HepG2 (cell line): ENCODE measurements around the gene AGO4. TPM values are rescaled to one million over a fixed set of nuclear protein-coding genes. Genes with fewer than 3 reads are reported as not detected.

ENCODE experiments used
- AKNA ChIP-seq: sonication (generic); formaldehyde crosslinking; IDR thresholded peaks from 2 replicates; pipeline ENCODE4 v1.4.0; 2020; ENCODE audit warnings: missing genetic modification reagents, borderline replicate concordance
- ARHGAP35 ChIP-seq: sonication (generic); formaldehyde crosslinking; IDR thresholded peaks from 2 replicates; pipeline ENCODE4 v1.9.0; 2022; ENCODE audit warnings: mild to moderate bottlenecking, inconsistent platforms, moderate library complexity, missing genetic modification reagents, borderline replicate concordance
- CHCHD3 ChIP-seq: sonication (generic); formaldehyde crosslinking; IDR thresholded peaks from 2 replicates; pipeline ENCODE4 v1.8.0; 2022; ENCODE audit warnings: mild to moderate bottlenecking, missing genetic modification reagents, moderate library complexity
- DMAP1 ChIP-seq: IDR thresholded peaks from 2 replicates; pipeline ENCODE4 v1.6.1; 2016
- EZH2 ChIP-seq: conservative IDR thresholded peaks from 2 replicates; pipeline ENCODE4 v1.6.1; 2012; ENCODE audit warnings: mild to moderate bottlenecking, low read depth, low read length, moderate library complexity
- GLMP ChIP-seq: sonication (generic); formaldehyde crosslinking; IDR thresholded peaks from 2 replicates; pipeline ENCODE4 v1.9.0; 2021; ENCODE audit warnings: missing genetic modification reagents, mild to moderate bottlenecking, borderline replicate concordance
- HES4 ChIP-seq: sonication (generic); formaldehyde crosslinking; IDR thresholded peaks from 2 replicates; pipeline ENCODE4 v1.9.0; 2021; ENCODE audit warnings: mild to moderate bottlenecking, missing genetic modification reagents, borderline replicate concordance
- HHEX ChIP-seq: IDR thresholded peaks from 2 replicates; pipeline ENCODE4 v1.6.1; 2016; ENCODE audit warnings: control low read depth
- KDM2A ChIP-seq: sonication (generic); formaldehyde crosslinking; IDR thresholded peaks from 2 replicates; pipeline ENCODE4 v1.4.0; 2020; ENCODE audit warnings: low read depth, missing genetic modification reagents, borderline replicate concordance
- KLF16 ChIP-seq, 2 experiments: sonication (generic) in 1 of 2; formaldehyde crosslinking in 1 of 2; IDR thresholded peaks; 2 replicates each; pipeline versions ENCODE4 v1.6.1 to v1.8.0; 2016 to 2023; ENCODE audit warnings: missing genetic modification reagents in 2 of 2, missing compliant biosample characterization in 1 of 2
- MED1 ChIP-seq: sonication (generic); formaldehyde crosslinking; IDR thresholded peaks from 2 replicates; pipeline ENCODE4 v1.4.0; 2020; ENCODE audit warnings: missing genetic modification reagents
- NONO ChIP-seq, 2 experiments: fragments of 450-650 bp in 1 of 2; sonication (generic) in 1 of 2; formaldehyde crosslinking in 1 of 2; IDR thresholded peaks in 1 of 2; conservative IDR thresholded peaks in 1 of 2; 2 replicates each; pipeline versions ENCODE4 v1.6.1 to v1.8.0; 2017 to 2022; ENCODE audit warnings: mild to moderate bottlenecking in 1 of 2, missing genetic modification reagents in 1 of 2, moderate library complexity in 1 of 2
- RAD21 ChIP-seq: fragments of 450-650 bp; formaldehyde crosslinking; IDR thresholded peaks from 2 replicates; pipeline ENCODE4 v1.5.0; 2020; ENCODE audit warnings: mild to moderate bottlenecking
- SAP130 ChIP-seq: IDR thresholded peaks from 2 replicates; pipeline ENCODE4 v1.6.1; 2016; ENCODE audit warnings: low read depth
- SETDB1 ChIP-seq: sonication (generic); formaldehyde crosslinking; IDR thresholded peaks from 2 replicates; pipeline ENCODE4 v1.5.1; 2020; ENCODE audit warnings: missing genetic modification reagents, mild to moderate bottlenecking, borderline replicate concordance
- SP140L ChIP-seq: sonication (generic); formaldehyde crosslinking; IDR thresholded peaks from 2 replicates; pipeline ENCODE4 v1.4.0; 2020; ENCODE audit warnings: missing genetic modification reagents, borderline replicate concordance
- SRY ChIP-seq: sonication (generic); formaldehyde crosslinking; IDR thresholded peaks from 2 replicates; pipeline ENCODE4 v1.8.0; 2022; ENCODE audit warnings: mild to moderate bottlenecking, missing genetic modification reagents
- TCF12 ChIP-seq, 2 experiments: fragments of 450-650 bp in 1 of 2; sonication (generic) in 1 of 2; formaldehyde crosslinking in 1 of 2; IDR thresholded peaks; 2 replicates each; pipeline versions ENCODE4 v1.6.1 to v1.8.0; 2017 to 2022; ENCODE audit warnings: antibody characterized with exemption in 1 of 2, mild to moderate bottlenecking in 1 of 2, missing genetic modification reagents in 1 of 2, moderate library complexity in 1 of 2
- XRCC5 ChIP-seq: fragments of 200-400 bp; formaldehyde crosslinking; optimal IDR thresholded peaks from 2 replicates; pipeline ENCODE3; 2017; ENCODE audit warnings: mild to moderate bottlenecking, low read length
- ZNF143 ChIP-seq: sonication (generic); formaldehyde crosslinking; IDR thresholded peaks from 2 replicates; pipeline ENCODE4 v1.4.0; 2020; ENCODE audit warnings: missing genetic modification reagents
- ZNF20 ChIP-seq: sonication (generic); formaldehyde crosslinking; IDR thresholded peaks from 2 replicates; pipeline ENCODE4 v1.4.0; 2020; ENCODE audit warnings: mild to moderate bottlenecking, moderate library complexity, missing genetic modification reagents
- ZNF614 ChIP-seq: IDR thresholded peaks from 2 replicates; pipeline ENCODE4 v1.6.1; 2018; ENCODE audit warnings: missing biosample characterization, missing genetic modification reagents, inconsistent platforms, borderline replicate concordance
- ZNF678 ChIP-seq: sonication (generic); formaldehyde crosslinking; IDR thresholded peaks from 2 replicates; pipeline ENCODE4 v1.4.0; 2020; ENCODE audit warnings: mild to moderate bottlenecking, missing genetic modification reagents
- ZNF7 ChIP-seq: IDR thresholded peaks from 2 replicates; pipeline ENCODE4 v1.6.1; 2016; ENCODE audit warnings: missing biosample characterization, missing genetic modification reagents
- ZNF768 ChIP-seq: sonication (generic); formaldehyde crosslinking; IDR thresholded peaks from 2 replicates; pipeline ENCODE4 v1.4.0; 2020; ENCODE audit warnings: missing genetic modification reagents
- polyA plus RNA-seq, 8 experiments: library from polyadenylated mRNA; depleted of rRNA in 3 of 8; stranded (reverse) in 7 of 8; unstranded in 1 of 8; fragments of >200 nt; fragmentation: Illumina TruSeq in 4 of 8; extraction: Trizol in 4 of 8; gene quantifications; 2 replicates each; pipeline versions ENCODE4 v1.2.1 to v1.2.3, GENCODE V29; 2011 to 2016; ENCODE audit warnings: low read depth in 4 of 8, missing spikeins in 1 of 8, mixed read lengths in 1 of 8; ENCODE audit not compliant: insufficient read depth in 1 of 8
- total RNA-seq, 5 experiments: library from RNA; depleted of rRNA; stranded (reverse); fragments of >200 nt; fragmentation: Illumina TruSeq; extraction: Trizol; gene quantifications; 2 replicates each; pipeline ENCODE4 v1.2.3, GENCODE V29; 2016; ENCODE audit warnings: low read depth in 1 of 5

Gene AGO4
- total and polyA plus RNA-seq, 2 of the 13 experiments (the other 11 are each of a cell fraction or from before 2014, with no cell fraction given) = 6.0 to 13.8 TPM

DNA sequence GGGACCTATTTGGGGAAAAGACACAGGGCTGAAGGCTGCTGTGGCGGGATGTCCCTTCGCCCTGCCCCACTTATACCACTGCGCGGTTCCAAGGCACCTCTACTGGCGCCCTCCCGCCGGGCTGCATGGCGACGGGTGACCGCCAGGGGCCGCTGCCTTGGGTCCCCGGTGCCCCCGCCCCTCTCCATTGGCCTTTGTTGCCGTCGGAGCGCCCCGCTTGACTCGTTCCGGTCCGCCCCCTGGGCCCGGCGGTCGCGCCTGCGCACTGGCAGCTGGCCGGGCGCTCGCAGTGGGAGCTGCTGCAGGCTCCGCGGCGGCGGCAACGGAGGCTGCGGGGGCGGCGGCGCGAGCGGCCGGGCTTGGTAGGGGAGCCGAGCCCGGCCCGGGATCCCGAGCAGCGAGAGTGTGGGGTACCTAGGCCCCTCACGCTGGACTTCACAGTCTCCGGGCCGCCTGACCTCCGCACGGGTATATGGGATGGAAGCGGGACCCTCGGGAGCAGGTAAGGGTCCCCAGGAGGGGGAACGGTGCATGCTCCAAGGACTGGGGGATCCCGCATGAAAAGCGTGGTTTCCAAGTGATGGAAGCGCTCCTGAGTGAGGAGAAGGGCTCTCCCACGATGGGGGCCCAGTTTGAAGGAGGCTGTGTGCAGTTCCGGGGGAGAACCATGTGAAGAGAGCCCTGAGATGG lies 75.3 kb downstream of the AGO4 start, which contains the start of gene AGO1 (continued):
- TF ChIP-seq GLMP (CRISPR knock-in tag) = no peak
- no peak for TF ChIP-seq ZNF20 (CRISPR knock-in tag)
- no peak for TF ChIP-seq TCF12 (IDR thresholded peaks at IDR 0.05)
- no peak for TF ChIP-seq TCF12 (CRISPR knock-in tag; IDR thresholded peaks at IDR 0.05)
- no peak for TF ChIP-seq ZNF7 (CRISPR knock-in tag)
- TF ChIP-seq SAP130 (CRISPR knock-in tag) = peak; percentile 79
- TF ChIP-seq ZNF768 (CRISPR knock-in tag) = peak; percentile 27; the same call in 1 of the 2 replicates
- no peak for TF ChIP-seq NONO (IDR thresholded peaks at IDR 0.05)
- no peak for TF ChIP-seq NONO (CRISPR knock-in tag; conservative IDR thresholded peaks at IDR 0.05)
- no peak for TF ChIP-seq HES4 (CRISPR knock-in tag)
- TF ChIP-seq HHEX (CRISPR knock-in tag) = no peak
- TF ChIP-seq MED1 = peak; percentile 56
- TF ChIP-seq RAD21 (CRISPR knock-in tag) = peak; percentile 78
- TF ChIP-seq XRCC5 = peak; percentile 95
- TF ChIP-seq ARHGAP35 = no peak
- peak; percentile 1; the same call in 1 of the 2 replicates for TF ChIP-seq ZNF614 (CRISPR knock-in tag)
- peak in 1 of 2 experiments; percentile 32; a peak in 1 of 4 replicates for TF ChIP-seq KLF16 (CRISPR knock-in tag; IDR thresholded peaks at IDR 0.05)
- no peak for TF ChIP-seq SRY (CRISPR knock-in tag)
- no peak for TF ChIP-seq EZH2
- peak; percentile 32; the same call in 1 of the 2 replicates for TF ChIP-seq KDM2A (CRISPR knock-in tag)
- TF ChIP-seq AKNA (CRISPR knock-in tag) = no peak
- no peak for TF ChIP-seq DMAP1 (CRISPR knock-in tag)
- no peak for TF ChIP-seq SETDB1 (CRISPR knock-in tag)
- TF ChIP-seq ZNF143 (CRISPR knock-in tag) = peak; percentile 36; the same call in 1 of the 2 replicates
- TF ChIP-seq SP140L (CRISPR knock-in tag) = no peak
- TF ChIP-seq CHCHD3 = 0 out of 2 replicates have a peak, but pooled peaks have one; percentile 16
- TF ChIP-seq ZNF678 (CRISPR knock-in tag) = no peak
